HG02840 (cell line): ENCODE results near the gene RNASE11.
"Not testable (repeated sequence)": the region's sequence is repeated elsewhere in the genome, so short reads cannot be mapped to it uniquely, and the experiment has no call there.

Experiments used
- ATAC-seq: cut with Tn5 transposase; IDR thresholded peaks from one replicate; pipeline ENCODE4 v1.9.1; 2021; ENCODE audit warnings: mild to moderate bottlenecking, moderate library complexity, moderate number of reproducible peaks; ENCODE audit not compliant: unreplicated experiment, low FRiP score

The RNASE11 gene

DNA sequence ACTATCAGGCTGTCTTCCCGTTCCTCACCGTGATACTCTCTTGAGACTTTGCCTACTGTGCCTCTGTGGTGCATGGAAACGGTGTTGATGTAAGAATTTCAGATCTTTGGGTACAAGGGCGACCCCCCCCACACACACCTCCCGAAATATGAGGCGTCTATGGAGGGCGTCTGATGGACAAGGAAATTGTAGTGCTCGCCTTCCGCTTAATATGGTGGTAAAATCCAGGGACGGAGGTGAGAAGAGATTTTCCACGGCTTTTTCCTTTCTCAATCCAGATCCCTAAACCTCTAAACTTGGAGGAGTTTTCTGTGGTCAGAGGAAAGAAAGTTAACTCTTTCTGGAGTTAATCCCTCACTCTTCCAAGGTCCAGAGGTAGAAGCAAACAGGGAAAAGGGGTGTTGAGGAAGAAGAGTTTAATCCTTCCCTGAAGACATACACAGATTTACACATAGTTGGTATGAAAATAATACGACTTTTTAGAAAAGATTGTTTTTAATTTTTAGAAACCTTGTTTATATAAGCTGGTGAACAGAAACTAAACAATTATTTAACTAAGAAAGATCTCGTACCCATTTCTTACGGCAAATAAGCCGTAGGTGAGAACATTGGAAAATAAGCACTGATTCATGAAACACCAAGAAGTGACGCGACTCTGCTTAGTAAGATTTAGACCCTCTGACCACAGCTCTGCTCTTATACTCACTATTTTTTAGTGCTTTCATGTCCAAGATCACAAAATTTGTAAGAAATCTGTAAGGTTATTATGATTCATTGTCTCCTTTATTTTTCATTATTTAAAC is 26.4 kb upstream of the RNASE11 start:
- ATAC-seq: no peak

DNA sequence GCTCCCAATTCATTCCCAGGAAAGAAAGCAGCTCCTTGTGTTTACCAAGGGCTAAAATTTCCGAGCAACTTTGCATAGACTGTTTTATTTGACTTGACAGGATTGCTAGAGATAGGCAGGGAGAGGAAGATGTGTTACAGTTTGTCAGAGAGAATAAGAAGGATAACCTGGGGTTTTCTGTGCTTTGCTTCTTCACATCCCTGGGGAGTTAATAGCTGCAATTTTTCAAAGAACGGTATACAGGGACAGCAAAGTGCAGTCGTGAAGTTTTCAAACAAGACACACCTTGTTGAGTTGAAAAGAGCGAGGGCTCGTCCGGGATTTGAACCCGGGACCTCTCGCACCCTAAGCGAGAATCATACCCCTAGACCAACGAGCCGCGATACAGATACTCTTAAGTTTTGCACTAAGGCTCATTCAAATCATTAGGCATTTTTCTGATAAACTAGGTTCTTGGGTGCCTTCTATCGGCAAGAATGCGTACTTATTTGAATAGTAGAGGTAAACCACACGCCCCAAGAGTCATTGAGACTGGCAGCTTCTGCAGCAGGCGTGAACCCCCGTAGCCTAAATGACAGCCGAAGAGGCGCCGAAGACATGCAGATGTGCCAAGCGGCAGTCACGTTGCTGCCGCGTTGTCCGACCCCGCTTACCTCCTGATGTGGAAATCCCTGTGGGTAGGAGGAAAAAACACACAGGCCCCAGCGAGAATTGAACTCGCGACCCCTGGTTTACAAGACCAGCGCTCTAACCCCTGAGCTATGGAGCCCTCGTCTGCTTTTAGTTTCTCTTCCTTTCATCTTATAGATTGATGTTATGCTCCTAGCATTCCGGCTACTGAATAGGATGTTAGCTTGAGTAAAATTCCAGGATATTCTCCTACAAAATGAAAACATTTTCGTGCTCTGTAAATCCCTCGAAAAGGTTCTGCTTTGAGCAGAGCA is 25.6 kb upstream of the RNASE11 start:
- ATAC-seq: peak; percentile 64

DNA sequence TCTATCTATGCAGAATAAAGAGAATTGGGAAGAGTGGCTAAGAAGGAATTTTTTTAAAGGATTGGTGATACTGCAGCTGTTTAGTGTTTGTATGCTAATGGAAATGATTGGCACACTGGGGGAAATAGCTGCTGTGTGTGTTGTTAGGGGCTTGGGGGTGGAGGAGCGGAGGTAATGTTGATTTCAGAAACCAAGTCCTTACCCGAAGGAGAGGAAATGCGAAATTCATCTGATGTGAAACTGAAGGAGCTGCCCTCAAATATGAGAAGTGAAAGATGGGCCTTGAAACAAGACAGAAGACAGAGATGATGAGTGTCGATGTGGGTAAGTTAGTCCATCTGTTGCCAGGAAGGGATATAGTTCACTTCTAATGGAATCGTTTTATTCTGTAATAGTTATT is 24.6 kb upstream of the RNASE11 start:
- ATAC-seq: no peak

DNA sequence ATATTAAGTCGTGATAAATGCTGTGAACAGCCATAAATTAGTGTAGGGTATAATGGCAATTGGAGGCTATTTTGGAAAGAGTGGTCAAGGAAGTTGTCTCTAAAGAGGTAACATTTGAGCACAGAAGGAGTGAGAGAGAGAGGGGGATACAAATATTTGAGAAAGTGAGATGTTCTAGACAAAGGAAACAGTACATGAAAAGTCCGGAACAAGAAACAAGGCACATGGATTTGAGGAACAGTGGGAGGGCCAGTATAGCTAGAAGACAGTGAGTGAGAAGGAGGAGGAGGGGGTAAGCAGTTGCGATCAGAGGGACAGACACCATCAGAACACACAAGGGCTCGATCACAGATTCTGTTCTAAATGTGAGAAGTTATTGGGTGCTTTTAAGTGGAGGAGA is 23.5 kb upstream of the RNASE11 start:
- ATAC-seq: no peak

DNA sequence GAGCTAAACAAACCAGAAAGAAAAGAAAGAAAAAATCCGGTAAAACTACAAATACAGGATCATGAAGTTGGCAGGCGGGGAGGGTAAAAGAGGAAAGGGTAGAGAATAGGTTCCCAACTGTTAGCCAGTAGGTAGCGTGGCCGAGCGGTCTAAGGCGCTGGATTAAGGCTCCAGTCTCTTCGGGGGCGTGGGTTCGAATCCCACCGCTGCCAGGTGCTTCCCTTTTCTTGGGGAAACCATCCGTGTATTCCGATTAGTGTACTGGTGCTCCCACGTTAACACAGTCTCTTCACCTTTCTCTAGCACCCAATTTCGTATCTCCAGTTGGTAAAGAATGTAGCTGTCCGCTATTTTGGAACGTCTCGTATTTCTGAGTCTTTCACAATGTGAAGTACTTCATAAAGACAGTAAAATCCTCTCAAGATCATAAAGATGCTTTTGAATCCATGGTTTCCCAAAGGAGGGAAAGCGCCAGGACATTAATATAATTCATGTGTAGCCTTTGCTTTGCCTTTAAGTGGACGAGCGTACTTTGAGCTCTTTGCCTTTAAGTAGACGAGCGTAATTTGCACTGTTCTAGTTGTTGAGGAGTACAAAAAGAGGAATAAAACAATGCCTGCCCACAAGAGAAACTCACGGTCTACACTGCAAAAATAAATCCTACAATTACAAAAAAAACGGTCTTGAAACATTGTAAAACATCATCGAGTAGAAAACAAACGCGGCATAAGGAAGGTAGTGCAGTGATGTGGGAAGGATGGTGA is 22.4 kb upstream of the RNASE11 start:
- no peak for ATAC-seq

DNA sequence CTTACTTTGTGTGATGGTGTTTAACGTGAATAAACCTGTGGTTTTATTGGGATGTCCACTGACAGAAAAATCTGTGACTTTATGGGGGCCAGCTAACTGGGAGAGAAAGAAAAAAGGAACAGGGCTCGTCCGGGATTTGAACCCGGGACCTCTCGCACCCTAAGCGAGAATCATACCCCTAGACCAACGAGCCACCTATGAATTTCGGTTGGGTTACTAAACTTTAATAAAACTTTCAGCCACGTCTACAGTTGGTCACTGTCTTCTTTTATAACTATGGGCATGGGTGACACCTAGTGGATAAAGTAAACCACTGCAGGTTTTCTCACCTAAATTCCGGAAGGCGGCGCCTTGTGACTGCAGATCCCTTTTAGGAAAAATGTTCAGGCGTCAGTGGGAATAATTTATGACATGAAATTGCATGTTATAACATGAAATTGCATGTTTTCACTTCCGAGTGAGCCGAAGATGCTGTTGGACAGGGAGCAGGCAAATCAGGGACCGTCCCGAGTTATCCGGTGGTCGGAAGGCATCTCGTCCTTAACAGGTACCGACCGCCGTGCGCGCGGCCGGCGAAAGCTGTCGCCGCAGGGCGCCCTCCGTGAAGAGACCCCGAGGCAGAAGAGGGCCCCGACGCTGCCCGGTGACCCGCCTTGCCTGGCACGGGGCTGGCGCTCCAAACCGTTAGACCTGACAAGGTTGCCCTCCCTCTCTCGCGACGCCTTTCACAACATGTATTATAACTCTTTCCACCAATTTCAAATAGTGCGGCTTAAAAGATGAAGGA is 21.6 kb upstream of the RNASE11 start:
- ATAC-seq: no peak

DNA sequence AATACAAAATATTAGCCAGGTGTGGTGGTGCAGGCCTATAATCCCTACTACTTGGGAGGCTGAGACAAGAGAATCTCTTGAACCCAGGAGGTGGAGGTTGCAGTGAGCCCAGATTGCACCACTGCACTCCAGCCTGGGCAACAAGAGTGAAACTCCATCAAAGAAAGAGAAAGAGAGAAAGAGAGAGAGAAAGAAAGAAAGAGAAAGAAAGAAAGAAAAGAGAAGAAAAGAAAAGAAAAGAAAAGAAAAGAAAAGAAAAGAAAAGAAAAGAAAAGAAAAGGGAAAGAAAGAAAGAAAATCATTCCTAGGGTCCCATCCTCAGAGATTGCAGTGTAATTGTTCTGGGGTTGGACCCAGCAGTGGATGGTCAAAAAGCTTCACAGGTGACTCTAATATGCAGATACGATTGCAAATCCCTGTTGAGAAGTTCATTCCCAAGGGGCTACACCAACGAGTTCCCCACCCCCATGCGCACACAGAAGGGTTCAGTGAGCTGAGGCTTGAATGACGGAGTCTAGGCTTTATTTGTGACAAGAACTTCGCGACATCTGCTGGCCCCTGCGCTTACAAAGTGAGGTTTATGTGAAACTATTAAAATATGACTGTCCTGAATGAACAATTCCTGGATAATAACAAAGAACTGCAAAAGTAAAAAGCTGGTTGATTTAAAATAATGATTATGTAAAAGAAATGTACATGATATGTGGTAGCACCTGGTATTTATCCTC is 20.7 kb upstream of the RNASE11 start:
- ATAC-seq: no peak

DNA sequence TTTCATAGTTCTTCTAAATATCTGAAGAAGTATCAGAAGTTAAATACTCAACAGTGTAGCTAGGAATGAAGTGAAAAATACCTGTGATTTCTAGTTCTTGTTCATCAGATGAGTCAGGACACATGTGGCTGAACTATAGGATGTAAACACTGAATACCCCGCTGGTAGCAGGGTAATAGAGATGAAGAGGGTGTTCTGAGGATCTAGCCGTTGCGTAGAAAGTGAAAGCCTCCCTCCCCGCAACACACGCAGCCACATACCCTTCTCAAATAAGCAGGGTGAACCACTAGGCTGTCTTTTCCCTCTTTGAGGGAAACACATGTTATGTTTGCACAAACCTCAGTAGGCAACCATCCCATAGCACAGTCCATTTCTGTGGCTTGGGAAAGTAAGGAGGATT is 19.8 kb upstream of the RNASE11 start:
- ATAC-seq: no peak

DNA sequence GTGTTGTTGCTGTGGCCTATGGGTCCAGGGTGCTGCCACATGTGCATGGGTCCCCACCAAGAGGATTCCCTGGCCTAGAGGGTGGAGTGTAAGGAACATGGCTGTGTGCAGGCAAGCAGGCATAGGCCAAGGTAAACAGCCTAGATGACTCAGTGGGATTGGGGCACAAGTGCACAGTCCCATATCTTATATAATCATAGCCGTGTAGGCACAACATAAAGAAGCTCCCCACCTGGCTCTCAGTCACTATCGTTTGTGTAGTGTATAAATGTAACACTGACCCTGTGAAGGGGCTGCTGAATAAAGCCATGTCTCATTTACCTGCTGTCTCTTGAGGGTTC is 19.1 kb upstream of the RNASE11 start:
- ATAC-seq: no peak

DNA sequence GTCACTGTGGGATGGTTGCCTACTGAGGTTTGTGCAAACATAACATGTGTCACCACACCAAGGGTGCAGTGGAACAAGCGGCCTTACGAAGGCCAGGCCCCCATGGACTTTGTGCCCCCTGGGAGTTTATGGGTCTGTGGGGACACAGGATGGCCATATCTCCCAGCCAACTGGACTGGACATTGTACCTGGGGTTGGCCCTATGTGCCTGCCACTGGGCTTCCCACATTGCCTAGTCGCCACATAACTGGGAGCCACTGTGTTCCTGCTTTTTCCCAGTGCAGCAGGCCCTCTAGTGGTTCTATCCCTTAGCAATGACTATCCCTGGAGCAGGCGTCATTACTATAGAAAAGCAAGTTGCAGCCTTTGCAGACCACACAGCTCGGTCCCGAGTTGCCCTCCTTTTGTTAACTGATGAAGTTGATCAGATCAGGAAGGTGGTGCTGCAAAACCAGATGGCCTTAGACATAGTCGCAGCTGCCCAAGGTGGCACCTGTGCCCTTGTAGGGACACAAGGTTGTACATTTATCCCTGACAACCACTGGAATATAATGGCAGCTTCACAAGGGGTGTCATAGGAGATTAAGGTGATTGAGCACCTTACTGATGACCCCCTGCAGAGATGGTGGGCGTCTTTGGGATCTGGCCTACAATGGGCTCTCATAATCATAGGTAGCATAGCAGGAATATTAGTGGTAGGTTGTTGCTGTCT is 18.5 kb upstream of the RNASE11 start:
- ATAC-seq: no peak

DNA sequence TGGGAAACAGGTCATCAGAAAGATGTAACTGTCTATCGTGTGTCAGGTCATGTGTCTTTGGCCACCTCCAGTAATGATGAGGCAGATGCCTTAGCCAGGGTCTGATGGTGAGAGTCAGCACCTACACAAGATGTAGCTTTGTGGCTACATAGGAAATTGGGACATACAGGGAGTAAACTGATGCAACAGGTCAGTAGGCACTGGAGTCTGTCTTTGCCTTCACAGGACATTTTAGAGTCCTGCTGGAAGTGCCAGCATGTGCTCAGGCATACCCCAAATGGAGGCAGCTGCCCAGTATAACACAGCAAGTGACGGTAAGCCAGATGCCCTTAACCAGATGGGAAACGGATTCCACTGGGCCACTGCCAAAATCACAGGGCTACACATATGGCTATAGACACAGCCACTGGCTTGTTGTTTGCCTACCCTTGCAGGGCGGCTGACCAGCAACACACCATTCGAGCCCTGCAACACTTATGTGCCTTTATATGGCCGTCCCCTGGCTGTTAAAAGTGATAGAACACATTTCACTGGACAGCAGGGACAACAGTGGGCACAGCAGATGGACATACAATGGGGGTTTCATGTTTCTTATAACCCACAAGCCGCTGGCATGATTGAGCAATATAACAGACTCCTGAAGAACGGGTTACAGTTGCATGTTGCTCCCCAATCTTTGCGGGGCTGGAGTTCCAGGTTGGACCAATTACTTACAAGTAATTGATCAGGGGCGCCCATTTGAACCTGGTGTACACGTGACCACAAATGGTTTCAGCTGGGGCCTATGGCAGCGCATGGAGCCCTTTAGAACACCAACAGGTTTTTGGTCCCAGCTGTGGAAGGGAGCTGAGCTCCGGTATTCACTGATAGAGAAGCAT is 16.3 kb upstream of the RNASE11 start:
- ATAC-seq: no peak

DNA sequence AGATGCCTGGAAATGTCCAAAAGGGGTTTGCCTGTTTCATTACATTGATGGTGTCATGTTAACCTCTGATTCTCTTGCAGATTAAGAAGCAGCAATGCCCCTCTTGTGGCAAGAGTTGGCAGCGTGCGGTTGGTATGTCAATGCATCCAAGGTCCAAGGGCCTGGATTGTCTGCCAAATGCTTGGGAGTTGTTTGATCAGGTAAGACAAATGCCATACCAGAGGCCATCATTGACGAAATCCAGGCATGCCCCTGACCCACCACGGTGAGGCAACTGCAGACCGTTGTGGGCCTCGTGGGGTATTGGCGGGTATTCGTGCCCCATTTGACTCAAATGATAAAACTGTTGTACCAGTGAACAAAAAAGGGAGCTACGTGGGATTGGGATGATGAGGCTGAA is 14.8 kb upstream of the RNASE11 start:
- ATAC-seq: no peak

DNA sequence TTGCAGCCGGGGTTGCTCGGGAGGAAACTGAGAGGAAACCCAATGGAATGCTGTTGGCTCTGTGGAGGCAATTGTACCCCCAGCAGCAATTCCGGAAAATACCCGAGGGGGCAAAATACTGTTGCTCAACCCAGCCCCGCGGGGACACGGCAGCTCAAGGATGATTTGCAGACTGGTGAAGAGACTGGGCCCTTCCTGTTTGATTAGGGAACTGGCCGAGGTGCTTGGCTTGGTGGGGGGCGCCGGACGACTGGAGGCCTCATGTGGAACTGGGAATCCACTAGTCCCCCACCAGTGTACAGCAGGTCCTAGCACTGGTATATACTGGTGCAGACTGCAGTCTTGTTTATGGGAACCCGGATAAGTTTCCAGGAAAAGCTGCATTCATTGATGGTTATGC is 13.7 kb upstream of the RNASE11 start:
- no peak for ATAC-seq

DNA sequence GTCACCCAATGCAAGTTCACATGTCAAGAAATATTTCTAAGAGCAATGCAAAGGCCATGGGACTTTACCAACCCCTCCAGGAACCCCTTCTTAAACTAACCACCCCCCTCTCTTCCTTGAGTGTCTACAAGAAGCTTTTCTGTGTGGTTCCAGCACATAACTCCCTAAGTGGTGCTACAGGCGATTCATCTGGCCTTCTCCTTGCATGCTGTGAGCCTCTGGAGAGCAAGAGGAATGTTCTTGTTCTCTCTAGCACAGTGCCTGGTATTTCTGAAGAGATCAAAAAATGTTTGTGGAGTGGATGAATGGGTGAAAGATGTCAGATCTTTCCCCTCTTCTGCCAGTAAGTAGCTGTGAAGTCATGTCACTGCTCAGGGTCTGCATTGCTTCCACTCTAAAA is 9.3 kb upstream of the RNASE11 start:
- no peak for ATAC-seq

DNA sequence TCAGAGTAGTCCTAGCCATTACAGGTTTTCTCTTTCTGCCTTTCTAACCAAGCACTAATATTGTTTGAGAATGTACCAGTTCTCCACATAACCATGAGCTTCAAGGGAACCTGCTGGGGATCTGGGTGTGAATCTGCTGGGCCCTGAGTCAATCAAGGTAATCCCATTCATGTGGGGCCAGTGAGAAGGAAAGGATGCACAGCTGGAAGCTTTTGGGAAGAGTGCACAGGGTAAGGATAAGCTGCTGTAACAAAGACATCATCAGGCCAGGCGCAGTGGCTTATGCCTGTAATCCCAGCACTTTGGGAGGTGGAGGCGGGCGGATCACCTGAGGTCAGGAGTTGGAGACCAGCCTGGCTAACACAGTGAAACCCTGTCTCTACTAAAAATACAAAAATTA is 7.9 kb upstream of the RNASE11 start:
- ATAC-seq: not testable (repeated sequence)

DNA sequence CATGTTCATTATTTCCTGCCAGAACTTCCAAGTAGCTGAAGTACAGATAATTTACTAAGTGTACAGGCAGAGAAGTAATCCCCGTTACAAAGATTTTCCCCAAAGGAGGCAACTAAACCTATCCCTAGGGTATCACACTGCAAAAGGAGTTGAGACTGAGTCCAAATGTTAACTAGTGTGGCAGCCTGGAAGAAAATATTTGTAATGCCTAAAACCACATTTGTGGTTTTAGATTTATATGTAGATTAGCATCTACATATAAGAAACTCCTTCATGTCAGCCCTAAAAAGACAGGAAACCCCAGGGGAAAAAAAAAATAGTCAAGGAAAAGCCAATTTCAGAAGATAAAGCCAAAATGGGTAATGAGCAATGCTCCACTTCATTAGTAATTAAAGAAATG is 4.8 kb upstream of the RNASE11 start:
- ATAC-seq: no peak

DNA sequence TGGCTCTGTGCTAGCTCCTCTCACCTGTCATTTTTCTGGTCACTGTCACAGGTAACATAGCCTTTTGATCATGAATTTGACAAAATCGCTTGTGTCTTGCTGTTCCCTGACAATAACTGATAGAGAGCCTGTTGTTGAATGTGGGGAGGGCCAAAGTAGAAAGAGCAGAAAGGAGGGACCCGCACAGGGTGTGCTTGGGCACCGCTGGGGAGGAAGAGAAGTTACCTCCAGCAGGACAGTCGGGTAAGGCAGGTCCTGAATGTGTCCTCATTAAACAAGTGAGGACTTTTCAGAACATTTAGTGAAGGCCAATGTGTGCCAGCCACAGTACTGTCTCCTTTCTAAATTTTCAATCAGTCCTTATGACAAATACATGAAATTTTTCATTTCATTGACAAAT is 3.4 kb upstream of the RNASE11 start, which contains the start of gene RNASE12:
Gene RNASE12 (minus strand): TSS at position 142 of the 400 bp plus-strand sequence. CDS start 653 bp downstream, outside the sequence.
- ATAC-seq: no peak

DNA sequence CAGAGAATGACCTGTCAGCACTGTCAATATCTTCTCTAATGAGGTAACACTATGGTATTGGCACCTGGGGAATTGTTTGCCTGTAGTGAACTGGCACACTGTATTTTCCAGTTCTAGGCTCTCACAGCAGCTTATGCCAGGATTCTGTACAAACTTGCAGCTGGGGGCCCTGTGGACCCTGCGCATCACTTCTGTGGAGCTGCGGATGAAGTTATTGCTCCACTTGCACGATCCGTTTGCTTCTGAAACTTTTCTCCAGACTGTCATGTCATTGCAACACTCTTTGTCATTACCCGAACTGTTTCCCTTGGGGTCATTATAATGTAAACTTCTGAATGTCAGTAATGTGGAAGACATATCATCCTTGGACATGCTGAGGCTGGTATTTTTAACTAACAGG is 3.9 kb downstream of the RNASE11 start:
- no peak for ATAC-seq
